Measurements from ENCODE around the gene MEG3. TPM values are rescaled to one million over a fixed set of nuclear protein-coding genes. Genes with fewer than 3 reads are reported as not detected.

MEG3 gene
- total RNA-seq, 1 donor, result 1.7 TPM

DNA sequence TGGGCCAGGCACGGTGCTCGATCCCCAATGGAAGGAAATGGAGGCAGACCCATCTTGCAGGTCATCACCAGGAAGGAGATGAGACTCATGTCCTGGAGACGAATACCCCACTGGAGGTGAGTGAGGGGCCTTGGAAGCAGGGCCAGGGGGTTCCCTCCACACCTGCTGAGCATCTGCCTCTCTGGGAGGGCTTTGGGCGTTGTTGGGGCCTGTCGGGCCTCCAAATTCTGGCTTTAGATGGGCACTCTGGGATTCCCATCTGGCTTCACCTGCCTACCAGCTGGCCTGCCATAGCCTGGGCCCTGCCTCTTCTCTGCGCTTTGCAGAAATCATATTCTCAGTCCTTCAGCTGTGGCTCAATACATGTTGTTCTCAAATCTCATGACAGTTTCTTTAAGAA, 63.7 kb downstream of the MEG3 start:
- Histone ChIP-seq H3K4me3 (ENCODE audit: low read length) (no peak overlapping the region), H3K27me3 (ENCODE audit: insufficient read depth, low read length) (no peaks in the 10 kb centered on the region), H3K9me3 (ENCODE audit: low read depth, low read length) (no peaks in the 10 kb centered on the region), H3K4me1 (ENCODE audit: insufficient read depth, low read length) (no peaks in the 10 kb centered on the region)

DNA sequence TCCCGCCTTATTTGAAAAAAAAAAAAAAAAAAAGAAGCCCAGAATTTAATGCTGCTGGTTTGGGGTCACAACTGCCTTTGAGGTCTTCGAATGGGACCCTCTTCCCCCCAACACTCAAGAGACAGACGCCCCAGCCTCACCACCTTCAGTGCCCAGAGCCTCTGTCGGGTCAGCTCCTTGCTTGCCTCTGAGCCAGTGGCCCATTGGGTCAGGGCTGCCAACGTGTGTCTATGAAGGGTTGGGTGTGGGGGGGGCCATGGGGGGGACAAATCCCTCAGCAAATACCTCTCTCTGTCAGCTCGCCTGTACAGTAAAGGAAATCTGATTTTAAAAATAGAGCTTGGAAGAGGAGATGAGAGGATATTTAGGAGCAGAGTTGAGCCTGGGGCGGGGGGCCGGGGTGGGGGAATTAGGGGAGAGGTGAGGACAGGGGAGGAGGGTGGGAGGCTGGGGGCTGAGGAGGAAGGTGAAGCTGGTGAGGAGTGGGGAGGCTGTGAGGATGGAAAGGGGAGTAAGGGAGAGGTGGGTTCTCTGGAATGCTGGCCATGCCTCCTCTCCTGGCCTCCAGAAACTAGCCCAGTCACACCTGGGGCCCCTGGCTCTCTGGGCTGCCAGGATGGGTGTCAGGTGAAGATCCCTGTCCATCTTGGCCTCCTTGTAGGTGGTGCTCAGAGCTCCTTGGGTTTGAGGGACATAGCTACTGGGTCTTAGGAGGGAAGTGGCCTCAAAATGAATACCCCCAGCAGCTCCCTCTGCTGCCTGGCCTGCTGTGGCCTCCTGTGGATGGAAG, 64.3 kb downstream of the MEG3 start:
- H3K4me3 ChIP-seq (ENCODE audit: low read length), result no peak overlapping the region
- no peaks in the 10 kb centered on the region for H3K27me3 ChIP-seq (ENCODE audit: insufficient read depth, low read length)
- H3K9me3 ChIP-seq (ENCODE audit: low read depth, low read length), result no peaks in the 10 kb centered on the region
- no peaks in the 10 kb centered on the region for H3K4me1 ChIP-seq (ENCODE audit: insufficient read depth, low read length)

DNA sequence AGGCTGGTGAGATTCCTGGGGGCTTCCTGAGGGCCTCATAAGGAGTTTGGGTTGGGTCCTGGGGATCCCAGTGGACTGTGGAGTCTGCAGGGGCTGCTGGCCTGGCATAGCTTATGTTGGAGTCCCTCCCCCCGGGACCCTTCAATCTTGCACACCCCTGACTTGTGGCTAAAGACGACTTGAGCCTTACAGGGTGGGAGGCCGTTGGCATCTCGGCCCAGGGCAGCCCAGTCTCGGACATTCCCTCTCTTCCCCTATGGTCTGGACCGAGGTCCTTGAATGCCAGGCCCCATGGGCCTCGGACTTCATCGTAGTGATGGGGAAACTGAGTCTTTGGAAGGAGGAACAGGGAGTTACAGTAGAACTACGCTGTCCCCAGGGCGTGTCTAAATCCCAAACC, 65.1 kb downstream of the MEG3 start:
- H3K27me3 ChIP-seq (ENCODE audit: insufficient read depth, low read length), result no peaks in the 10 kb centered on the region
- no peak overlapping the region for H3K4me3 ChIP-seq (ENCODE audit: low read length)
- H3K4me1 ChIP-seq (ENCODE audit: insufficient read depth, low read length), result no peaks in the 10 kb centered on the region
- H3K9me3 ChIP-seq (ENCODE audit: low read depth, low read length), result no peaks in the 10 kb centered on the region

DNA sequence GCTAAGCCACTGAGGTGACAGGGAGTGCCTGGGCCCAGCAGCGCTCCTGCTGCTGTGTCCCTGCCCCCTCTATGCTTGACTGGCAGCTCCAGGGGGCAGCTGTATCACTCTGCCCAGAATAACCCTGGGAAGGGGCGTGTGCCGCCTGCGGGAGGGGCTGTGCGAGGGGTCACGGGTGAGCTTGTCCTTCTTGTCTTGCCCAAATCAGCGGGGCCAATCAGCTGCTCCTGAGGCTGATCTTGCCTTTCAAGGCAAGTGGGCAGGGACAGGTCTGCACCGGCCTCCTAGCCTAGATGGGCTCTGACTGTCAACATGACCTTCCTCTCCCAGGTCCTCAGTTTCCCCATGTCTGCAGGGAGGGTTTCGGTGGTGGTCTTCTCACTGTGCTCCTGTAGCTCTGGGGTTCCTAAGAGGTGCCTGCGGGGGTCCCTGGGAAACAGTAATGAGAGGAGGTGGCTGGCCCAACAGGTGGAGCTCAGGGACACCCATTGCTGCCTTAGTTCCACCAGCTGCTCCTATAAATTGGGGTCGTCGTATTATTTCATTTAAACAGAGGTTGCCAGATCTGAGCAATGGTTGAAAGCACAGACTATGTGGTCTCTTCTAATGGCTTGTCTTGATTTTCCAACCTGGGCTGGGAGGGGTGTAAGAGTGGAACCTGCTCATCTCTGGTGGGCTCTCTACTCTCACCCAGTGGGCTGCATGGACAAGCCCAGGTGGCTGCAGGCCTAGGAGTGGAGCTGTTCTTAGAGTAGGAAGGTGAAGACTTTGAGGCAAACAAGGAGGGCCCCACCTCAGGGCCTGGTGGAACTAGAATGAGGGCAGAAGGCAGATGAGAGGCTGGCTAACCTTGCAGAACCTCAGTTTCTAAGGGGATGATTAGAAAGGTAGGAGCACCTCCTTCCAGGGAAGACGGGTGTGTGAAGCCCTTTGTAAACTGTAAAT, 65.9 kb downstream of the MEG3 start:
- no peaks in the 10 kb centered on the region for H3K27me3 ChIP-seq (ENCODE audit: insufficient read depth, low read length)
- H3K4me3 ChIP-seq (ENCODE audit: low read length), result no peak overlapping the region
- no peaks in the 10 kb centered on the region for H3K9me3 ChIP-seq (ENCODE audit: low read depth, low read length)
- H3K4me1 ChIP-seq (ENCODE audit: insufficient read depth, low read length), result no peaks in the 10 kb centered on the region

DNA sequence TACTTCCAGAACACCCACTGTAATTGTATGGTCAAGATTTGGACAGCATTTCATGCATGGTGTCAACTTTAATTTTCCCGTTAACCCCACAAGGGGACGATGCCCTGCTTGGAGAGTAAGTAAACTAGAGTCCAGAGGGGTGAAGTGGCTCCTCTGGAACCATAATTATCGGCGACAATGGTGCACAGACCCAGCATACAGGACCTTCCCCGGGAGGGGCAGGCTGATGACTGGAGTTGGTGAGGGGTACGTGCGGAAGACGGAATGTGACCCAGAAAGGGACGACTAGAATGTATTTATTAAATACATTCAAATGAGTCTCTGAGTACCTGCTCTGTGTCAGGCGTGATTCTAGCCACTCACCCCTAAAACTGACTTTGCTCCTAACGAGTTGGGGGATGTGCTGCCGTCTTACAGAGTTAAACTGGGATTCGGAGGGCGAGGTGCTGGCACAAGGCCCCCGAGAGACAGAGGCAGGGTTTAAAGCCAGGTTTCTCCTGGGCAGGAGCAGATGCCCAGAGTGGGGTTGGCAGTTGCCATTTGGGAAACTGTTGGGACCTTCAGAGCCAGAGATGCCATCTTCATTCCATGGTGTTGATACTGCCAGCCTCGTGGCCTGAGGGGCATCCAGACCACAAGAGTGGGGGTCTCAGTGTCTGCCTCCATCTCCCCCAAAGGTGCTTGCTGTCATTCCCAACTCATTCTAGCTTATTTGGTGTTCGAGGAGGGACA, 66.7 kb downstream of the MEG3 start:
- H3K4me1 ChIP-seq (ENCODE audit: insufficient read depth, low read length), result no peaks in the 10 kb centered on the region
- H3K27me3 ChIP-seq (ENCODE audit: insufficient read depth, low read length), result no peaks in the 10 kb centered on the region

DNA sequence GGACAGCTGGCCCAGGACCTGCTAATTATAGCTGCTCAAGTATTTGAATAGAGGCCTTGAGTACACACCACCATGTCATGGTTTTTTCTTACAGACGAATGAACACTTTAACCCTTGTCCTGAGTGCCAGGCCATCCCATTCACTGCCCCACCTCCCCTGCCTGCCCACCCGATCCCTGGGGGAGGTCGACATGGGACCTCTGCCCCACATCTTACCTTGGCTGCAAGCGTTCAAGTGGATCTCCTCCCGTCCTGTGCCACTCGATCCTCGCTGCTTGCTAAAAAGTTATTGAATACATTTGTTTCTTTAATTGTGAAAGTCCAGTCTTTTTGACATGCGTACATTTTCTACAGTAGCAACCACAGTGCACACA, 67.3 kb downstream of the MEG3 start:
- Histone ChIP-seq H3K27me3 (ENCODE audit: insufficient read depth, low read length) (no peaks in the 10 kb centered on the region), H3K9me3 (ENCODE audit: low read depth, low read length) (no peaks in the 10 kb centered on the region), H3K4me3 (ENCODE audit: low read length) (no peak overlapping the region), H3K4me1 (ENCODE audit: insufficient read depth, low read length) (no peaks in the 10 kb centered on the region)

More for the DNA sequence above, 66.7 kb downstream of the MEG3 start:
- no peaks in the 10 kb centered on the region for H3K9me3 ChIP-seq (ENCODE audit: low read depth, low read length)
- no peak overlapping the region for H3K4me3 ChIP-seq (ENCODE audit: low read length)

DNA sequence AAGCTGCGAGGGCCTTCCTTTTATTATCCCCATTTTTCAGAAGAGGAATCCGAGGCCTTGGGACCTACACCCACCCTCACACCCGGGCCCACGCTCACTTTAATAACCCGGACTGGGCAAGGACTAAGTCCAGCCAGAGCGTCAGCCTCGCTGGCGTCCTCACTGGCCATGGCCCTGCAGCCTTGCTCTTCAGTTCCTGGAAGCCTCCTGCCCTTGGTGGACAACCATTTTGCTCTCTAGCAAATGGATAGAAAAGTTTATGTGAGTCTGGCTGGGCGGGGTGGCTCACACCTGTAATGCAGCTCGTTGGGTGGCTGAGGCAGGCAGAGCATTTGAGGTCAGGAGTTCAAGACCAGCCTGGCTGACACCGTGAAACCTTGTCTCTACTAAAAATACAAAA, 67.8 kb downstream of the MEG3 start:
- Histone ChIP-seq H3K27me3 (ENCODE audit: insufficient read depth, low read length) (no peaks in the 10 kb centered on the region), H3K9me3 (ENCODE audit: low read depth, low read length) (no peaks in the 10 kb centered on the region), H3K4me3 (ENCODE audit: low read length) (no peak overlapping the region), H3K4me1 (ENCODE audit: insufficient read depth, low read length) (no peaks in the 10 kb centered on the region)

DNA sequence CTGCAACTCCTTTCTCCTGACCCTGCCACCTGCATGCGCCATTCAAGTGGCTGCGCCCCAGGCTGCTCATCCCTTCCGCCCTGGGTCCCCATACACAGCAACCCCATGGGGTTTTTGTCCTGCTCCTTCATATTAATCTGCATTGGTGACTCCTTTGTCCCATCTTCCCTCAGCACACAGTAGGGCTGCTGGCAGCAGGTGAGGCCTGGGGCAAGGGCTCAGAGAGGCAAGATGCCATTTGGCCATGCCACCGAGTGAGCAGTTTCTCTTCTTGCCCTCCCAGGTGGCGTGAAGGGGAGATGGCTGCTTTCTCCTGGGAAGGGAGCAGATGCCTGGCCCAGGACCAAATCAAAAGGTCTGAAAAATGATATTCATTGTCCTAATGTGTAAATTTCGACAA, 68.5 kb downstream of the MEG3 start:
- Histone ChIP-seq H3K4me1 (ENCODE audit: insufficient read depth, low read length) (no peaks in the 10 kb centered on the region), H3K27me3 (ENCODE audit: insufficient read depth, low read length) (peaks cover 5% of the 10 kb centered on the region)

DNA sequence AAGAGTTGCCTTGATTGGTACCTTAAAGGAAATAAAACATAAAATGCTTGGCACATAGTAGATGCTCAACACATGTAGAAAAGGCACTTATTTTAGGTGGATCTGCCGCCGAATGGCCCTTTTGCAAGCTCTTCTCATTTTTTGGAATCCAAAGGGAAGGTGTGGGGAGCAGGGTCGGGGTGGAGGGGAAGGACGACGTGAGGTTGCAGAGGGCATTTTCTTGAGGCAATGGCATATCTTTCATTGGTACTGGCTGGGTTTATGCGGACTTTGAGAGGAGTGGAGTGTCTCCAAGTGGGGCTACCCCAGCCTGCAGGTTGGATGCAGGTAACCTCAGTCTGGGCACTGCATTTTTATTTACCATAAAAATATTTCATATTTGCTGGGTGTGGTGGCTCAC, 69.5 kb downstream of the MEG3 start:
- H3K9me3 ChIP-seq (ENCODE audit: low read depth, low read length), result no peaks in the 10 kb centered on the region
- no peaks in the 10 kb centered on the region for H3K4me1 ChIP-seq (ENCODE audit: insufficient read depth, low read length)
- H3K4me3 ChIP-seq (ENCODE audit: low read length), result no peak overlapping the region
- H3K27me3 ChIP-seq (ENCODE audit: insufficient read depth, low read length), result peaks cover 15% of the 10 kb centered on the region

More for the DNA sequence above, 68.5 kb downstream of the MEG3 start:
- Histone ChIP-seq H3K9me3 (ENCODE audit: low read depth, low read length) (no peaks in the 10 kb centered on the region), H3K4me3 (ENCODE audit: low read length) (no peak overlapping the region)

DNA sequence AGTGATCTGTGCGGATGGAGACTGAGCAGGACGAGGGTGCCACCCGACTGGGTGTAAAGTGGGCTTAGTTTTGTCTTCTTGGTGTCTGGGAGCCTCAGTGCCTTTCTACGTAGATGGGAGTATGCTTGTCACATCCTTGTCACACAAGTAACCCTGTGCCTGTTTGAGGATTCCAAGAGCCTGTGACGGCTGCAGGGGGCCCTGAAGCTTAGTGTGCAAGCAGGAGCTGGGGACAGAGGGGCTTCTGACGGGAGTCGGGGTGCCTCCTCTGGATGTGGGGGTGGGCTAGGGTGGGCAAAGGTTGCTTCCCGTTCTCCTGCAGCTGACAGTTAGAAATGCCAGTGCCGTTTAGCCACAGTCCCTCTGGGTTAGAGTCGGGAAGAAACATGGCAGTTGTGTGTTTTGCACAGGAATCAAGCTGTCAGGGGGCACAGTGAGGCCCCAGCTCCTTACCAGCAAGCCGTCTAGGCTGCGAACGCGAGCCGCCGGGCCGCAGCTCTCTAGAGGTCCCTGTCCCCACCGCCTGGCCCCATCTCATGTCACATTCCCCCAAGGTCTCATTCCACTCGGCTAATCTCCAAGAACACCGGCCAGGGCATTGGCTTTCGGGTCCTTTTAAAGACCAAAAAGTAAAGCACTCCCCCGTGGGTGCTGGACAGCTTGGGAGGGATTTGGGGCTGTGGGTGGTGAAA, 70.6 kb downstream of the MEG3 start:
- no peaks in the 10 kb centered on the region for H3K4me1 ChIP-seq (ENCODE audit: insufficient read depth, low read length)
- H3K27me3 ChIP-seq (ENCODE audit: insufficient read depth, low read length), result peaks cover 17% of the 10 kb centered on the region
- H3K9me3 ChIP-seq (ENCODE audit: low read depth, low read length), result no peaks in the 10 kb centered on the region
- H3K4me3 ChIP-seq (ENCODE audit: low read length), result no peak overlapping the region

DNA sequence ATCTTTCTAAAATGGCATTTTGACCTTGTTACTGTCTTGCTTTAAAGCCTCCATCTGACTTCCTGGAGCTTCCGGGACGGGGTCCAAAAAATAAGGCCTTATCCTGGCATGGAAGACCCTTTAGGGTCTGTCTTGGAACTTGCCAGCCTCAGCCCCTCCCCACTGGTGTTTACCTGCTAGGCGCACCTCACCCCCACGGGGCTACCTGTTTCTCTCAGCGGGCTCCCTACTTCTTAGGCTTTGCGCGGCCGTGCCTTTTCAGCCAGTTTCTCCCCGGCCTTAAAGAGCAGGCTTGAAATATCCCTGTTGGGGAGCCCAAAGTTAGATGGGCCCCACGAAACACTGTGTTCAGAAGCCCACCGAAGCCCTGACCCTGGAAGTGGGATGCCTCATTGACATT, 72.5 kb downstream of the MEG3 start:
- Histone ChIP-seq H3K9me3 (ENCODE audit: low read depth, low read length) (no peaks in the 10 kb centered on the region), H3K4me1 (ENCODE audit: insufficient read depth, low read length) (no peaks in the 10 kb centered on the region), H3K4me3 (ENCODE audit: low read length) (no peak overlapping the region), H3K27me3 (ENCODE audit: insufficient read depth, low read length) (peaks cover 17% of the 10 kb centered on the region)

DNA sequence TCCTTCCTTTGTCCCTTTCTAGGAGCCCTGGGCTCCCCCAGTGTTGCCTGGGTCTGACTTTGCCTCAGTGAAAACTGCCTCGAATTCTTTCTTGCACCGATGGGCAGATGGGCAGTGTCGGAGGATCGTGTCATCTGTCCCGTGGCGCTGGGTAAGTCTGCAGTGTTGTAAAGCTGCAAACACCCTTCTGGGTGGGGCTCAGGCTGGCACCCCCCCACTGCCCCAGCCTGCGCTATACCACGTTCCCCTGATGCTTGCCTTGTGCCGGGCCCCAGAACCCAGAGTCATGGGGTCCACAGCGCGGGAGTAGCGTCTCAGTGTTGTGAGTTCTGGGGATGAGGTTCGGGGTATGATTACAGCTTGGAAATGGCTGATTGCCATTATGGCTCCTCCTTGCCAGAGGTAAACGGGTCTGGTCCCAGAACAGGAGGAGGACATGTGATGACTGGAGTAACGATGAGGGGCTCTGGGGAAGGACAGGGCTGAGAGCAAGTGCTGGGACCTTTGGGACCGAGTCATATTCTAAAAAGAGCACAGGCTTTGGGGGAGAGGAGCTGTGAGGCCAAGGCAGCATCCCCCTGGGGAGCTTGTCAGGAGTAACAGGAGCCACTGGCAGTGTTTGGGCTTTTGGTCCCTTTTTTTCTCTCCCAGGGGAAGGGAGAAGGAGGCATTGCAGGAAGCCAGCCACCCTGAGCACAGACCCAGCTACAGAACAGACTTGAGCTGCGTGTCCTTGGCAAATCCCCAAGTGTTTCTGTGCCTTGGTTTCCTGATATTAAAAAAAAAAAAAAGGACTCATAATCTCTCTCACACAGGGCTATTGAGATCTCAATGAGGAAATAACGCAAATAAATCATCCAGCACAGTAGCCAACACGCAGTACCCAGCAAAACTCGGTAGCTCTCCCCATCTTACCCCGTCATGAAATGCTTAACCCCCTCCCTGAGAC, 73.3 kb downstream of the MEG3 start:
- H3K4me3 ChIP-seq (ENCODE audit: low read length), result no peak overlapping the region
- H3K27me3 ChIP-seq (ENCODE audit: insufficient read depth, low read length), result peaks cover 17% of the 10 kb centered on the region
- H3K9me3 ChIP-seq (ENCODE audit: low read depth, low read length), result no peaks in the 10 kb centered on the region
- H3K4me1 ChIP-seq (ENCODE audit: insufficient read depth, low read length), result no peaks in the 10 kb centered on the region

DNA sequence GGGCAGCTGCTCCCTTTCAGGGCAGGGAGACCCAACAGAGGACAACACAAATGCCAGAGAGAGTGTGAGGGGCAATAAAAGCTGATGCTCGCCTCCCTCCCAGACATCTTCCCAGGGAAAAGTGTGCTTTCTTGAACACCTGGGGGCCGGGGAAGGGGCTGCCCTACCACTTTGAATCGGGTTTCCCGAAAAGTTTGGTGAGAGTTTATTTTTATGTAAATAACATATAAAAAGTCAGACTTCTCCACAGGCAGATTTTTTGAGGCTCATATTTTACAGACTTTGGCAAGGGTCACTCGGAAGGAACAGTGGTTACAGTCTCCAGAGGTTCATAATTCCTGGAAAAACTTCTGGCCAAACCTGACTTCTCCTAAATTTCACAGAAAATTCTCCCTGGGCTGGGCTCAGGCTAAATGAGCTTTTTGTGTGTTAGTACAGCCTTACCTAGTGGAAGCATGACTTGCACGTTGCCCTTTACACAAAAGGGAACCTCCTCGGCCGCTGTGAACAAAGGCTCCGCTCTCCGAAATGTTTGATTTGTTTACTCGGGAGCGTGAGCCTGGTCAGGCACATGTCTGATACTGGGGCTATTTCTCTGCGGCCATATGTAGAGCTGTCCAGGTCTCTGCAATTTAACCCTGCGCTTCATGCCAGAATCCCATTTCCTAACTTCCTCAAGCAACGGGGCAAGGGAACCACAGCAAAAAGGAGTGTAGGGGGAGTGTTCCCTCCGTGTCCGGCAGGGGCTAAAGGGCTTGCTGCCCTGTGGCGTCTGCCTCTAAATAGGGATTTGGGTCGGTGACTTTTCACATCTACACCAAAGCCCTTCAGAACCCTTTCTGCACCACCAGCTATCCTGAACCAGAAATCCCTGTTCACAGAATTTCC, 74.2 kb downstream of the MEG3 start:
- H3K4me1 ChIP-seq (ENCODE audit: insufficient read depth, low read length), result no peaks in the 10 kb centered on the region
- peaks cover 17% of the 10 kb centered on the region for H3K27me3 ChIP-seq (ENCODE audit: insufficient read depth, low read length)
- no peaks in the 10 kb centered on the region for H3K9me3 ChIP-seq (ENCODE audit: low read depth, low read length)
- H3K4me3 ChIP-seq (ENCODE audit: low read length), result no peak overlapping the region
